IgD-negative memory B cell (primary cell): ENCODE data around the gene TPK1. TPM values are rescaled to one million over a fixed set of nuclear protein-coding genes. Genes with fewer than 3 reads are reported as not detected.
A peak's percentile ranks its signal among the peaks of the same experiment; 100 is the strongest.
"Not testable (repeated sequence)": the region's sequence is repeated elsewhere in the genome, so short reads cannot be mapped to it uniquely, and the experiment has no call there.

Experiments used
- H3K27ac Mint-ChIP-seq, 3 donors: one replicate each; pipeline ENCODE4 v1.8.0; 2020 to 2022; ENCODE audit warnings: mild to moderate bottlenecking in 3 of 3, mixed read lengths in 3 of 3, moderate library complexity in 1 of 3
- H3K27me3 Mint-ChIP-seq: one replicate; pipeline ENCODE4 v1.8.0; 2021; ENCODE audit warnings: mixed read lengths
- H3K36me3 Mint-ChIP-seq: one replicate; pipeline ENCODE4 v1.8.0; 2020; ENCODE audit warnings: mild to moderate bottlenecking, mixed read lengths
- H3K4me1 Mint-ChIP-seq, 3 donors: one replicate each; pipeline ENCODE4 v1.8.0; 2020 to 2022; ENCODE audit warnings: mixed read lengths in 3 of 3, mild to moderate bottlenecking in 1 of 3
- H3K4me3 Mint-ChIP-seq, 4 donors: one replicate each; pipeline ENCODE4 v1.8.0; 2020 to 2022; ENCODE audit warnings: mild to moderate bottlenecking in 4 of 4, mixed read lengths in 4 of 4, moderate library complexity in 3 of 4
- H3K9me3 Mint-ChIP-seq, 3 donors: one replicate each; pipeline ENCODE4 v1.8.0; 2020 to 2021; ENCODE audit warnings: mixed read lengths in 3 of 3, mild to moderate bottlenecking in 1 of 3
- polyA plus RNA-seq: library from polyadenylated mRNA; unstranded; fragments of 300-500 nt; fragmentation: Illumina TruSeq; gene quantifications from one replicate; pipeline ENCODE4 v1.2.3, GENCODE V29; 2021

Gene TPK1
- polyA plus RNA-seq, 1 donor from 2014 or later = 16.8 TPM

- not testable (repeated sequence) for H3K27me3 Mint-ChIP-seq, H3K27ac Mint-ChIP-seq, H3K36me3 Mint-ChIP-seq, H3K9me3 Mint-ChIP-seq, H3K4me3 Mint-ChIP-seq
- peaks cover 1 to 10% (median 7%) of the 10 kb centered on the region in 3 donors for H3K4me1 Mint-ChIP-seq
Observed at GRCh38 chr7:144777889-144778288, 58.0 kb downstream of the TPK1 start.

- Mint-ChIP-seq H3K4me1 (peaks cover 1 to 10% (median 7%) of the 10 kb centered on the region in 3 donors), H3K4me3 (no peak overlapping the region), H3K27me3 (no peaks in the 10 kb centered on the region), H3K9me3 (peaks cover 0 to 4% (median 1%) of the 10 kb centered on the region in 3 donors), H3K36me3 (no peaks in the 10 kb centered on the region), H3K27ac (no peak overlapping the region)
Observed at GRCh38 chr7:144777005-144777839, 58.6 kb downstream of the TPK1 start.

- no peak overlapping the region for H3K4me3 Mint-ChIP-seq
- peaks cover 0 to 4% (median 1%) of the 10 kb centered on the region in 3 donors for H3K9me3 Mint-ChIP-seq
- H3K36me3 Mint-ChIP-seq = no peaks in the 10 kb centered on the region
- H3K27me3 Mint-ChIP-seq = no peaks in the 10 kb centered on the region
- peaks cover 2 to 12% (median 11%) of the 10 kb centered on the region in 3 donors for H3K4me1 Mint-ChIP-seq
- H3K27ac Mint-ChIP-seq = no peak overlapping the region
Observed at GRCh38 chr7:144776447-144776846, 59.4 kb downstream of the TPK1 start.

- Mint-ChIP-seq H3K27me3 (no peaks in the 10 kb centered on the region), H3K9me3 (peaks cover 0 to 4% (median 1%) of the 10 kb centered on the region in 3 donors), H3K4me3 (peak overlapping the region in 1 of 4 donors; percentile 7), H3K36me3 (no peaks in the 10 kb centered on the region), H3K27ac (no peak overlapping the region), H3K4me1 (peaks cover 7 to 18% (median 14%) of the 10 kb centered on the region in 3 donors)
Observed at GRCh38 chr7:144775749-144776148, 60.1 kb downstream of the TPK1 start.

- Mint-ChIP-seq H3K36me3 (peaks cover 6% of the 10 kb centered on the region), H3K9me3 (no peaks in the 10 kb centered on the region), H3K27ac (no peak overlapping the region), H3K27me3 (no peaks in the 10 kb centered on the region), H3K4me1 (peaks cover 9 to 17% (median 12%) of the 10 kb centered on the region in 3 donors), H3K4me3 (peak overlapping the region in 1 of 4 donors; percentile 30)
Observed at GRCh38 chr7:144771927-144772326, 63.9 kb downstream of the TPK1 start.

- peaks cover 6% of the 10 kb centered on the region for H3K36me3 Mint-ChIP-seq
- peaks cover 7 to 17% (median 12%) of the 10 kb centered on the region in 3 donors for H3K4me1 Mint-ChIP-seq
- no peaks in the 10 kb centered on the region for H3K9me3 Mint-ChIP-seq
- no peak overlapping the region for H3K4me3 Mint-ChIP-seq
- peak overlapping the region in 1 of 3 donors; percentile 6 for H3K27ac Mint-ChIP-seq
- no peaks in the 10 kb centered on the region for H3K27me3 Mint-ChIP-seq
Observed at GRCh38 chr7:144771174-144771573, 64.7 kb downstream of the TPK1 start.

GRCh38 chr7:144769352-144769751 lies 66.5 kb downstream of the TPK1 start:
- H3K27me3 Mint-ChIP-seq = no peaks in the 10 kb centered on the region
- peaks cover 7 to 15% (median 14%) of the 10 kb centered on the region in 3 donors for H3K4me1 Mint-ChIP-seq
- no peak overlapping the region for H3K27ac Mint-ChIP-seq
- H3K4me3 Mint-ChIP-seq = no peak overlapping the region
- H3K36me3 Mint-ChIP-seq = peaks cover 8% of the 10 kb centered on the region
- H3K9me3 Mint-ChIP-seq = no peaks in the 10 kb centered on the region

GRCh38 chr7:144768633-144769032 lies 67.2 kb downstream of the TPK1 start:
- Mint-ChIP-seq H3K27ac (no peak overlapping the region), H3K36me3 (peaks cover 8% of the 10 kb centered on the region), H3K4me1 (peaks cover 7 to 15% (median 14%) of the 10 kb centered on the region in 3 donors), H3K9me3 (no peaks in the 10 kb centered on the region), H3K4me3 (no peak overlapping the region), H3K27me3 (no peaks in the 10 kb centered on the region)

- peaks cover 16% of the 10 kb centered on the region for H3K36me3 Mint-ChIP-seq
- H3K9me3 Mint-ChIP-seq = no peaks in the 10 kb centered on the region
- no peak overlapping the region for H3K27ac Mint-ChIP-seq
- no peaks in the 10 kb centered on the region for H3K27me3 Mint-ChIP-seq
- no peak overlapping the region for H3K4me3 Mint-ChIP-seq
- H3K4me1 Mint-ChIP-seq = peaks cover 0 to 8% (median 1%) of the 10 kb centered on the region in 3 donors
Observed at GRCh38 chr7:144763291-144763690, 72.6 kb downstream of the TPK1 start.

GRCh38 chr7:144762853-144763252 lies 73.0 kb downstream of the TPK1 start:
- Mint-ChIP-seq H3K4me3 (no peak overlapping the region), H3K27ac (no peak overlapping the region), H3K9me3 (no peaks in the 10 kb centered on the region), H3K27me3 (no peaks in the 10 kb centered on the region), H3K4me1 (peaks cover 0 to 8% (median 1%) of the 10 kb centered on the region in 3 donors), H3K36me3 (peaks cover 17% of the 10 kb centered on the region)

GRCh38 chr7:144761493-144761892 lies 74.4 kb downstream of the TPK1 start:
- Mint-ChIP-seq H3K9me3 (peaks cover 0 to 1% (median 0%) of the 10 kb centered on the region in 3 donors), H3K27me3 (no peaks in the 10 kb centered on the region), H3K36me3 (peaks cover 16% of the 10 kb centered on the region), H3K4me3 (no peak overlapping the region), H3K4me1 (peaks cover 0 to 3% (median 0%) of the 10 kb centered on the region in 3 donors), H3K27ac (no peak overlapping the region)

- Mint-ChIP-seq H3K4me1 (peaks cover 6 to 8% (median 8%) of the 10 kb centered on the region in 3 donors), H3K4me3 (no peak overlapping the region), H3K27ac (no peak overlapping the region), H3K9me3 (peaks cover 0 to 2% (median 0%) of the 10 kb centered on the region in 3 donors), H3K27me3 (no peaks in the 10 kb centered on the region), H3K36me3 (peaks cover 15% of the 10 kb centered on the region)
Observed at GRCh38 chr7:144759653-144760052, 76.2 kb downstream of the TPK1 start.

GRCh38 chr7:144747936-144748335 lies 87.9 kb downstream of the TPK1 start:
- H3K36me3 Mint-ChIP-seq = peaks cover 5% of the 10 kb centered on the region
- H3K4me3 Mint-ChIP-seq = no peak overlapping the region
- peaks cover 0 to 8% (median 0%) of the 10 kb centered on the region in 3 donors for H3K9me3 Mint-ChIP-seq

GRCh38 chr7:144738708-144739314 lies 97.0 kb downstream of the TPK1 start:
- Mint-ChIP-seq H3K4me3 (no peak overlapping the region), H3K36me3 (peaks cover 3% of the 10 kb centered on the region), H3K27me3 (no peaks in the 10 kb centered on the region), H3K27ac (no peak overlapping the region), H3K4me1 (peaks cover 0 to 5% (median 5%) of the 10 kb centered on the region in 3 donors), H3K9me3 (no peaks in the 10 kb centered on the region)

More at GRCh38 chr7:144747936-144748335, 87.9 kb downstream of the TPK1 start:
- Mint-ChIP-seq H3K27me3 (no peaks in the 10 kb centered on the region), H3K27ac (no peak overlapping the region), H3K4me1 (peaks cover 0 to 5% (median 2%) of the 10 kb centered on the region in 3 donors)

GRCh38 chr7:144738146-144738545 lies 97.7 kb downstream of the TPK1 start:
- Mint-ChIP-seq H3K9me3 (peaks cover 0 to 1% (median 0%) of the 10 kb centered on the region in 3 donors), H3K27me3 (no peaks in the 10 kb centered on the region), H3K4me1 (peaks cover 0 to 5% (median 5%) of the 10 kb centered on the region in 3 donors), H3K27ac (no peak overlapping the region), H3K4me3 (no peak overlapping the region), H3K36me3 (peaks cover 4% of the 10 kb centered on the region)
